NCI-H524 treated with DMSO at 0.1 percent for 48 hours (cell line): Measurements from ENCODE around the gene CHRNA4.
"Not testable (repeated sequence)": the region's sequence is repeated elsewhere in the genome, so short reads cannot be mapped to it uniquely, and the experiment has no call there.

Source experiments
- DNase-seq: peaks from one replicate; lab custom pipeline; 2025; lab: John Stamatoyannopoulos, UW

The CHRNA4 gene

DNA sequence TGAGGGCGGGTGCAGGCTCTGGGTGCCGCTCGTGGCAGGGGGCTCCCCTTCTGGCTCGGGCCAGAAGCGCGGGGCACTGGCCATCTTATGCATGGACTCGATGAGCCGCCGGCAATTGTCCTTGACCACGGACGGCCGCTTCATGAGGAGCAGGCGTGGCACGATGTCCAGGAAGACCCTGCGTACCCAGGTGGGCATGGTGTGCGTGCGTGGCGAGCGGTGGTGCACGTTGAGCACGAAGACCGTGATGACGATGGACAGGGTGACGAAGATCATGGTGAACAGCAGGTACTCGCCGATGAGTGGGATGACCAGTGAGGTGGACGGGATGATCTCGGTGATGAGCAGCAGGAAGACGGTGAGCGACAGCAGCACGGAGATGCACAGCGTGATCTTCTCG lies 11.0 kb downstream of the CHRNA4 start:
- no peak for DNase-seq

- no peak for DNase-seq
These were observed 11.6 kb downstream of the CHRNA4 start for GRCh38 chr20:63349516-63349895.

DNA sequence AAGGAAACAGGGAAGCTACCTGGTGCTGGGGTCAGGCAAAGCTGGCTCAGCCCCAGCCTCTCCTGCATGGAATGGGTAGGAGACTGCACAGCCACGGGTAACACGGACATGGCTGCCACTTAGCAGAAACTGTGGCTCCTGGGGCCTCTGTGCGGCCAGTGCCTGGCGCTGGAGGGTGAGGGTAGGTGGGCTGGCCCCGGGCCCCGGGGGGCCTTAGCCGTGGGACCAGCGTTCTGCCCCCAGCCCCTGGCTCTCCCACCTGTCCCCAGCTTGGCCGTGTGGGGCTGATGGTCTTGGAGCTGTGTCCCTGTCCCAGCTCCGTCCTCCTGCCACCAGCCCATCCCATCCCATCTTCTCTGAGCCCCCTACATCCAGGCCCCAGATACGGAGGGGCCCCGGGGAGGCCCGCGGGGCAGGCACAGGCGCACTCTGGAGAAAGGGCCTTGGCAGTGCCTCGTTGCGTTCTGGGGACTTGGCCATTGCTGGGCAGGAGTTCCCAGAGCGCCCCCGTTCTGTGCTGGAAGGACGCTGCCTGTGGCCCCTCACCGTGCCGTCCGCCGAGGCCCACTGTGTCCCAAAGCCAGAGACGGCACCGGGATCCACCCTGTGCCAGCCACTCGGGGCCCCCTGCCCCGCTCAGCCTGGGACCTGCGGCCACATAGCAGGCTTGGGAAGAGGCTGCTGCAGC lies 12.2 kb downstream of the CHRNA4 start:
- no peak for DNase-seq

GRCh38 chr20:63347950-63348827 lies 13.0 kb downstream of the CHRNA4 start:
- DNase-seq: no peak

DNA sequence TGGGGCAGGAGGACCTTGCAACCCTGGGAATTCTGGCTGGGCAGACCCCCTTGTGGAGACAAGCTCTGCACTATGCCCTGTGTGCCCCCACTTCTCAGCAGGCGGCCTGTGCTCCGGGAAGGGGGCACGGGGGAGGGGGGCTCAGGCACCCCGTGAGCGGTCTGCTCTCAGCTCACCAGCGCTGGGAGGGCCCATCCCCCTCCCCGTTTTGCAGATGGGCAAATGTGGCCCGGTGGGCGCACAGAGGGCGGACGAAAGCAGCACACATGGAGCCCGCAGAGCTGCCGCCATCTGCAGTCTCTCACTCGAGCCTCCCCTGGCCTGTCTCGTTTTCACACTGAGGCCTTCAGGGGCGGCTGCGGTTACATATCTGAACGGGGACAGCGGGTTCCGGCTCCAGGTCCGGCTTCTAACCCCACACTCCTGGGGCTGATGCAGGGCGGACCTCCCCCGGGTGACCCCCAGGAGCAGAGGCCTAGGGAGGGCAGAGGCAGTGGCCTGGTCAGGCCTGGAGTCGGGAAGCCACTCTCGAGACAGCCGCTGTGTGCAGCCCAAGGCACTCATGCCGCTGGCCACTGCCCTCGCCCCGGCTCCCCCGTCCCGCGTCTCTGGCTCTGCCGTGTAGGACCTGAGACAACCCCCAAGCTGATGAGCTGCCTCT lies 13.9 kb downstream of the CHRNA4 start:
- DNase-seq: no peak

- DNase-seq: no peak
These were observed 14.7 kb downstream of the CHRNA4 start for GRCh38 chr20:63346131-63347080.

GRCh38 chr20:63345328-63346100 lies 15.6 kb downstream of the CHRNA4 start:
- DNase-seq: no peak

DNA sequence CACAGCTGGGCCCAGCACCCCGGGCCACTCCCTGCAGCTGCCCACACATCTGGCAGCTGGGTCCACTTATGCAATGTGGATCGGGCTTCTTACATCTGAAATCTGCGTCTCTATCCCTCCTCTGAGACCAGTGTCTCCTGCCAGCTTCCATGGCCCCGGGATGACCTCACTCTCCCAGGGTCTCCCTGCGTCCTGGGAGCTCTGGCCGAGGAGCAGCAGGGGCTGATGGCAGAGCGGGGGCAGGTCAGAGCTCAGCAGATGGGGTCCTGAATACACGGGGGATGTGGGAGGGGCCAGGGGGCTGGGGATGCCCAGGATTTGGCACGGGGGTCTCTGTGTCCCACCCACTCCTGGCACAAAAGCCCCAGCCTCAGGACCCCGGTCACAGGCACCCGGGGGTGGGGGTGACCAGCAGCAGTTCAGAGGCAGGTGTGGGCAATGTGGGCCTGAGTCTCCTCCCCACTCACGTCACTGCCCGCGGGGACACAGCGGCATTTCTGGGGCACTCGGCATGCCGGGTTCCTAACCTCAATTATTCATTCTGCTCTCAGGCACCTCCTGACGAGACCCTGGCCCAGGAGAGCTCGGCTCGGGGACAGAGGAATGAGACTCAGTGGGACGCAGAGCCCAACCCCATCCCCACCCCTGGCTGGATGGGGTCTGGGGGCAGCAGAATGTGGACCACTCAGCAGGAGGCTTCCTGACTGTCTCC lies 16.4 kb downstream of the CHRNA4 start:
- no peak for DNase-seq

DNA sequence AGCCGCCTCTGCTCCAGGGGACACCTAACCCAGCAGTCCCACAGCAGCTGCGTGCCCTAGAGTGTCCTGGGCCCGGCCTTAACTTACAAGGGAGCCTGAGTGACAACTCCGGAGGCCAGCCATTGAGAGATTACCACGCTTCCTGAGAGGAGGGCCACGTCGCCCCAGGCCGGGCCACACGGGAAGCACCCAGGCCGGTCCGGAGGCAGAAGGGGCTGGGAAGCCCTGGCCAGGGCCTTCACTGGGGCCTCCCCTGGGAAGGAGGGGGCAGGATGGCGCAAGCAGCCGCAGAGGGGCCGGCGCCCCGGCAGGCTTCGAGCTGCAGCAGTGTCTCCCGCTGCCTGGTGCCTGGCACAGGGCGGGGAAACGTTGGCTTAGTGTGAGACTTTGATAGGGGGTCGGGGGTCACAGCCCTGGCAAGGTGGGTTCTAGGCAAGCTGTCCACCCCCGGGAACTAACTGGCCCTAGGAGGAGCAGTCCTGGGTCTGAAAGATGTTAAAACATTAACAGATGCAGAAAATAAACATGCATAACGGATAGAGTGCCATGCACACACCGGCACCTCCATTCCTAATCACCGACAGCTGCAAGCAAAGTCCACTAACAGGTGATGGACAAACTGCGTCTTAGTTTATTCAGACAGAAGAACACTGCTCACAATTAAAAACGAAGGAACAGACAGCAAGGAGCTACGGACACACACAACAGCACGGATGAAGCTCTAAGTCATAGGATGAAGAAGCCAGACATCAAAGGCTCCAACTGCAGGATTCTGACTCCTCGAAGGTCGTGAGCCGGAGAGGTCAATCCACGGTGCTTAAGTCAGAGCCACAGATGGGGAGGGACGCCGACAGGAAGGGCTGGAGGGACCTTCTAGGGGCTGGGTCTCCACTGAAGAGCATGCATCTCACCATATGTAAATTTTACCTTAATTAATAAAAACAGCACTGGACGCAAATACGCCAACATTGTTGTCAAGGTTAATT lies 17.4 kb downstream of the CHRNA4 start:
- DNase-seq: no peak

GRCh38 chr20:63342561-63343459 lies 18.3 kb downstream of the CHRNA4 start:
- no peak for DNase-seq

GRCh38 chr20:63340158-63340688 lies 20.9 kb downstream of the CHRNA4 start:
- DNase-seq: not testable (repeated sequence)

DNA sequence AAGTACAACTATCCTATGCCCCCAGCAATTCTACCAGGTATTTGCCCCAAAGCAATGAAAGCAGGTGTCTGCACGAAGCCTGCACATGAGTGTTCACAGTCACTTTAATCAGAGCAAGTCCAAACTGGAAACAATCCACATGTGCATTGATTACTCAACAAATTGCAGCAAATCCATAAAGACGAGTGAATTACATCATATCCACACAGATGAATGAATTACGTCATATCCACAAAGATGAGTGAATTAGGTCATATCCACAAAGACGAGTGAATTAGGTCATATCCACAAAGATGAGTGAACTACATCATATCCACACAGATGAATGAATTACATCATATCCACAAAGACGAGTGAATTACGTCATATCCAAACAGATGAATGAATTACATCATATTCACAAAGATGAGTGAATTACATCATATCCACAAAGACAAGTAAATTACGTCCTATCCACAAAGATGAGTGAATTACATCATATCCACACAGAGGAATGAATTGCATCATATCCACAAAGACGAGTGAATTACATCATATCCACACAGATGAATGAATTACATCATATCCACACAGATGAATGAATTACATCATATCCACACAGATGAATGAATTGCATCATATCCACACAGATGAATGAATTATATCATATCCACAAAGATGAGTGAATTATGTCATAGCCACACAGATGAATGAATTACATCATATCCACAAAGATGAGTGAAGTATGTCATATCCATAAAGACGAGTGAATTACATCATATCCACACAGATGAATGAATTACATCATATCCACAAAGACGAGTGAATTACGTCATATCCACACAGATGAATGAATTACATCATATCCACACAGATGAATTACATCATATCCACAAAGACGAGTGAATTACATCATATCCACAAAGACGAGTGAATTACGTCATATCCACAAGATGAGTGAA lies 21.7 kb downstream of the CHRNA4 start:
- DNase-seq: not testable (repeated sequence)

DNA sequence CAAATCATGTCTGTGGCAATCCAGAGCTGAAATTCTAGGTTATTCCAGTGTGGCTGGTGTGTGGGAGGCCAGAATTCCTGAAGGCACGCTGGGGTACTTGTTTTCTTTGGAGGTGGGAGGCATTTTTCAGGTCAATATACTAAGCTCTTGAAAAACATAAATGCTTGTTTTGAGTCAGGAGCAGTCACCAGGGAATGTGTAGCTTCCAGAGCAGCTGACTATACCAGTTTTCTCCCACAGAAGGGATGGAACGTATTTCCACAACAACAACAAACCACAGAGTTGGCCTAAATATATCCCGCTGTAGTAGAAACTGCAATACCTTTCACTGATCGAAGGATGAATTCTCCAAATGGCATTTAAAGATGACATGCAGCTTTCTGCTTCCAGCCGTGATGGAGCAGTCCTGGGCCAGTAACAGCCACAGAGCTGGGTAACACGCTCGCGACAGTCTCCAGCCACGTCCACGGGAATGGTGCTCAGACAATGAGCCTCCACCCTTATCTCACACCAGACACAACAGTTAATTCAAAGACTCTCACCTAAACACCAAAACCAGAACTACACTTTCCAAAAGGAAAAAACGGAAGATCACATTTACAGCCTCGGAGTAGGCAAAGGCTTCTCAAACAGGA lies 23.2 kb downstream of the CHRNA4 start:
- DNase-seq: no peak

GRCh38 chr20:63336232-63336752 lies 24.9 kb downstream of the CHRNA4 start:
- no peak for DNase-seq

GRCh38 chr20:63335711-63336110 lies 25.4 kb downstream of the CHRNA4 start:
- DNase-seq: no peak

GRCh38 chr20:63335060-63335459 lies 26.1 kb downstream of the CHRNA4 start:
- not testable (repeated sequence) for DNase-seq
